CD4-positive, alpha-beta T cell treated with Interleukin-6 at 100 ng/mL for 8 hours (primary cell): ENCODE measurements around the gene PPID.
"Not testable (repeated sequence)": the region's sequence is repeated elsewhere in the genome, so short reads cannot be mapped to it uniquely, and the experiment has no call there.

Experiments
- DNase-seq: peaks from one replicate; pipeline ENCODE4 v3.0.0-alpha.2; 2020; ENCODE audit warnings: mixed read lengths, low spot score

Gene PPID

DNA sequence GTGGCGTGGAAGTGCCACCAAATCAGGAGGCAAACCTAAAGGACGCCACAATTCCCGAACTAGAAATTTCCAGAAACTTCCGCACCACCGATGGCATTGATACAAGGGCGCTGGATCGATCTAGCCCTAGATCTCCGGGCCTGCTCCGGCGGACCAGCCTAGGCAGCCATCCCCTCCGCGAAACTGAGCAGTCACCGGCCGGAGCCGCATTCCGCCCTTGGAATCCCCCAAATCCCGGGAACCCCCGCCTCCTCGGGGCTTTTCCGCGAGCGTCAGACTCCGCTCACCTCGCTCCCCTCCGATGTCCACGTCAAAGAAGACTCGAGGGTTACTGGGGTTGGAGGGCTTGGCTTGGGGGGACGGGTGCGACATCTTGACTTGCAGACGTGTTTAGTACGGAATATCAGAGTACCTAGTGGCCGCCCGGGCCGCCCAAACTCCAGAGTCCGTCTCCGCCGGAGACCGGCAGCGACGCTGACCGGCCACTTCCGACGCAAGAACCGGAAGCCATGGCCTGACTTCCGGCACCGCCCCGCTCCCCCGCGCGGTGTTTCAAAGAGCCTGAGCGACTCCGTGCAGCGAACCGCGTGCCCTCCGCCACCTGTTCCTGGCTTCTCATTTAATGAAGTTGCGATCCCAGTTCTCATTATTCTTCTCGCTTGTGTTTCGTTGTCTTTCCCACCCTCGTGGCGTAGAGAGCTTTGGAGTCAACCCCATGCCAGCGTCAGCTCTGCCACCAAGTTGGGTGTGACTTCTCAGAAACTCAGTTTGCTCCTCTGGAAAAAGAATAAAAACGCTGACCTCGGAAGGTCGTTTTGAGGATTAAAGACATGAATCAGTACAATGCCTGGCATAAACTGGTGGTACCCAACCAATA lies at the start of gene PPID:
Gene PPID (minus strand): TSS at position 480 of the 877 bp plus-strand sequence. CDS start 108 bp downstream, at position 372.
- DNase-seq: peak; percentile 74

DNA sequence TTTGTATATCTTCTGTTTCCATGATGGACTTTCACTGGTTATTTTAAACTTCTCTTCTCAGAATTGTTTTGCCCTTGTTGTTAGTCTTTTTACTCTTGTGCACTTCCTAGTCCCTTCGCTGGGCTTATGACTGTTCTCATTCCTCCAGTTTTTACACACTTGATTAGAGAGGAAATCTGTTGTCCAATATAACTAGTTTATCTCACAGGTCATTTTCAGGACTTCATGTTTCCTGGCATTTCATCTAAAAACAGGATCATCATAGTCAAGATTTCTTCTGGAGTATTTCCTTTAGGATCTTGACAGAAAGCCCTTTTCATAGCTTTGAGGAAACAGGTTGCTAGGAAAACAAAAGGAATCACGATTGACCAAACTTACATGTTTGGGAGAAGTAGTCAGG lies 48.6 kb upstream of the PPID start:
- DNase-seq: no peak

DNA sequence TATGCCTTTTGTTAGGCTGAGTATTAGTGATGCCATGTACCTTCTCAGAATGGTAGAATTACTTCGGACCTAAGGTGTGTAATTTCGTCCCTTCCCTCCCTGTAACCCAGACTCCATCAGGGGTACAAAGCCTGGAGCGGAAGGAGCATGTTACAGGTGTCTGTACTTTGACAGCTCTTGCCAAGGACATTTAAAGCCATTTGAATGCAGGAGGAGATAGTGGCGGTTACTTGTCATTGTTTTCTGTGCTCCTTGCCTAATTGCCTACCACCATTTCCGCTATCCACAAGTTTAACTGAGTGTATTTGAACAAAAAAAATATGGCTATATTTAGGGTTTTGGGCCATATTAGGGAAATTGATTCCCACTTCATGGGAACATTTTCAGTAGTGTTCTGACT lies 47.5 kb upstream of the PPID start:
- DNase-seq: no peak

DNA sequence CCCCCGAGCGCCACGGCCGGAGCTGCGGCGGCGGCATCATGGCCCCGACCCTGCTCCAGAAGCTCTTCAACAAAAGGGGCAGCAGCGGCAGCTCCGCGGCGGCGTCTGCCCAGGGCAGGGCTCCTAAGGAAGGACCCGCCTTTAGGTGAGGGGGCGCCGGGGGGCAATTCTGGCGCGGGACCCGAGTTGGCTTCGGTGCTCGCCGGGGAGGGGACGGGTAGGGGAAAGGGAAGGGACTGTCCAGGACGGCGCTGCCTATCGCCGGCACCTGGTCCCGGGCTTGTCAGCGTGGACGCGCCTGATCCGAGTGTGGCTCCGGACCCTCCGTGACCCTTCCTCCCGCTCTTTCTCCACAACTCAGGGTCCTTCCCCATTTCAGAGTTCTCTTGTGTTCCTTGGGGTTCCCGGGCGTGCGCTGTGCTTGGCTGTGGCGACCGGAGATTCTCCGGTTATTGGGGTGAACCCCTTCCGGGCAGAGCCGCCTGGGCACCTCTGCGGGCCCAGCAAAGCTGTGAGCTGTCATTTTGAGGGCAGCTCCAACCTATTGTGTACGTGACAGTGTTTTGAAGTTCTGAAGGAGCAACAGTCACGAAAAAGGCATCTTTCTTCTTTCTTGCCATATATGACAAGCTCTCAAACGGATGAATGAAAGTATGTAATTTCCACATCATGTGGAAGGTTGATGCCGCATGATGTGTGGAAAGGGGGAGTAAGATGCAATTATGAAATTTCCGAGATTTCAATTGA lies 46.2 kb upstream of the PPID start:
- peak; percentile 46 for DNase-seq

DNA sequence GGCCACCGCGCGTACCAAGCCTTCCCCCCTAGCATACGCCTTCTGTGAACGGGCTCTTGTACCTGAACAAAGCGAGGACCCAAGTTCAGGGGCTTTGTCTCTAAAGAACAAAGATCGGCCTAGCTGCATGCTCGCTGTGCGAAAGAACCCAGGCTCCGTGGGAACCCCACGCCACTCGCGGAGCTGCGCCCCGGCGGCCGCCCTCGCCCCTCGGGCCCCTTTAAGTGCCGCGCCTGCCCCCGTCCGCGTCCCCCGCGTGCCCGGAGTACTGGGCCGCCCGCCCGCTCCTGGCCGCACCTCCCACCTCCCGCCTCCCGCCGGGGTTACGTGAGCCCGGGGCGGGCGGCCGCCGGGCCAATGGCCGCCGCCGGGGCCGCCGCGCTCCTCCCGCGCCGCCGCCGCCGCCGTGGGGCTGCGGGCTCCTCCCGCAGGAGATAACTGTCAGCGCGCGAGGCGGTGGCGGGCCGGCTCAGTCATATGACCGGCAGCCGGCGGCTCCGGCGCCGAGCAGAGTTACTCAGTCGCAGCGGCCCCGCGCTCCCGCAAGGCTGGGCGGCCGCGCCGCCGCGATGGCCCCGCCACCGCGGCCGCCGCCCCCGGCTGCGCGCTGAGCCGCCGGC lies 45.5 kb upstream of the PPID start, which contains the start of gene FNIP2:
Gene FNIP2 (plus strand): TSS at position 472 of the 620 bp plus-strand sequence. CDS start 187 bp downstream, outside the sequence.
- DNase-seq: peak; percentile 63

GRCh38 chr4:158767451-158767850 lies 44.3 kb upstream of the PPID start:
- no peak for DNase-seq

DNA sequence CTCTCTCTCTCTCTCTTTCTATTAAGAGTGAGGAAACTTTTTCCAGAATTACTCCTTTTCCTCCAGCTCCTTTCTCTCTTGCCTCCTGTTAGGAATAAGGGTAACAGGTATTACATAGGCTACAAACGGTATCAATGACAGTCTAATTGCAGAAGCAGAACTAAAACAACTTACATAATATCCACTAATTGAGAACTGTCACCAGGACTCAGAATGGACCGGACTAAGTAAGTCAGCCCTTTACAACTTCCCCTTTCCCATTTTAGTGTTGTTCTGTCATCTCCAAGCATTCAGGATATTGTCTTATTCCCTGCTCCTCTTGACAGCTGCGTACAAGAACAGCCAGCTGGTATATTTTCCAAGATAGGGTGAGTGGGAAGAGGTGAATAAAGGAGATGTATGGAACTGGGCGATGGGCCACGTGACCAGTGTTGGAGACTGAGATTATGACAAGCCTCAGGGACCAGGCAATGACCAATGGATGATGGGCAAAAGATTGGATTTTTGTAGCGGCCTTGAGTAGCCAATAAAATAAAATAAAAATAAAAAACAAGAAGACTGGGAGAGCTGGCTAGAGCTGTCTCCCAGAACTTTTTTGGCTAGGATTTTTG lies 43.3 kb upstream of the PPID start:
- DNase-seq: no peak

GRCh38 chr4:158763462-158763861 lies 40.3 kb upstream of the PPID start:
- DNase-seq: no peak

GRCh38 chr4:158762553-158762952 lies 39.4 kb upstream of the PPID start:
- DNase-seq: no peak

- no peak for DNase-seq
Measured at GRCh38 chr4:158760866-158761265, 37.7 kb upstream of the PPID start.

- DNase-seq: not testable (repeated sequence)
Measured at GRCh38 chr4:158759539-158759938, 36.3 kb upstream of the PPID start.

DNA sequence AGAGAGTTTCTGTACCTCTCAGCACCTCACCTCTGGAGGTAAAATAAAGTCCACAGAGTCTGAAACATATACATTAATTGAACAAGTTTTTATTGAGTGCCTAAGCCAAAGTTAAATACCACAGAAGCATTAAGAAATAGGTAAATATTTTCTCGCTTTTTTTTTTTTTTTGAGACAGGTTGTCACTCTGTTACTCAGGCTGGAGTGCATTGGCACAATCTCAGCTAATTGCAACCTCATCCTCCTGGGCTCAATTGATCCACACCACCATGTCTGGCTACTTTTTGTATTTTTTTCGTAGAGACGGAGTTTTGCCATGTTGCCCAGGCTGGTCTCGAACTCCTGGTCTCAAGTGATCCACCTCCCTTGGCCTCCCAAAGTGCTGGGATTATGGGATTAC lies 35.5 kb upstream of the PPID start:
- DNase-seq: no peak

DNA sequence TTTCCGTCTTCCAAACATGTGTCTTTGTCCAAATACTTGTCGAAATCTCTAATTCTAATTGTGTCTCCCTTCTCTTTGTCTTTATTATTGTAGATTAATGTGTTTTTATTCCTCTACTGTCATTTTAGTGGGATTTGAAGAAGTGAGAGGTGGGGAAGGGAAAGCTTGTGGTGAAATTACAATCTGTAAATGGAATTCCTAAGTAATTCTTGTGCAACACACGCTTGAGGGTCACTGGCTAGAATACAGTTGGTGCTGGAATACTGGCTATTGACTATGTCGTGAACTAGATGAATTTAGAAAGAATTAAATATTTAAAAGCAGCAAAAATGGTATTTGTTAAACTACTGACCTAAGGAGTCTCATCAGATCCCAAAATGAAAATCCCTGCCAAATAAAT lies 34.9 kb upstream of the PPID start:
- DNase-seq: no peak

GRCh38 chr4:158756588-158756987 lies 33.4 kb upstream of the PPID start:
- no peak for DNase-seq

DNA sequence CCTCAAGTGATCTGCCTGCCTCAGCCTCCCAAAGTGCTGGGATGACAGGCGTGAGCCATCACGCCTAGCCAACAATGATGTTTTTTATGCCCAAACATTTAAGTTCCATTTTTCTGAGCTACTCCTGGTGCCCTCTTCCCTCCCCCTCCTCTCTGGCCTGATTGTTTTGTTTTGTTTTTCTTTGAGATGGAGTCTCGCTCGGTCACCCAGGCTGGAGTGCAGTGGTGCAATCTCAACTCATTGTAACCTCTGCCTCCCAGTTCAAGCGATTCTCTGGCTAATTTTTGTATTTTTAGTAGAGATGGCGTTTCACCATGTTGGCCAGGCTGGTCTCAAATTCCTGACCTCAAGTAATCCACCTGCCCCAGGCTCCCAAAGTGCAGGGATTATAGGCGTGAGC lies 32.6 kb upstream of the PPID start:
- not testable (repeated sequence) for DNase-seq

DNA sequence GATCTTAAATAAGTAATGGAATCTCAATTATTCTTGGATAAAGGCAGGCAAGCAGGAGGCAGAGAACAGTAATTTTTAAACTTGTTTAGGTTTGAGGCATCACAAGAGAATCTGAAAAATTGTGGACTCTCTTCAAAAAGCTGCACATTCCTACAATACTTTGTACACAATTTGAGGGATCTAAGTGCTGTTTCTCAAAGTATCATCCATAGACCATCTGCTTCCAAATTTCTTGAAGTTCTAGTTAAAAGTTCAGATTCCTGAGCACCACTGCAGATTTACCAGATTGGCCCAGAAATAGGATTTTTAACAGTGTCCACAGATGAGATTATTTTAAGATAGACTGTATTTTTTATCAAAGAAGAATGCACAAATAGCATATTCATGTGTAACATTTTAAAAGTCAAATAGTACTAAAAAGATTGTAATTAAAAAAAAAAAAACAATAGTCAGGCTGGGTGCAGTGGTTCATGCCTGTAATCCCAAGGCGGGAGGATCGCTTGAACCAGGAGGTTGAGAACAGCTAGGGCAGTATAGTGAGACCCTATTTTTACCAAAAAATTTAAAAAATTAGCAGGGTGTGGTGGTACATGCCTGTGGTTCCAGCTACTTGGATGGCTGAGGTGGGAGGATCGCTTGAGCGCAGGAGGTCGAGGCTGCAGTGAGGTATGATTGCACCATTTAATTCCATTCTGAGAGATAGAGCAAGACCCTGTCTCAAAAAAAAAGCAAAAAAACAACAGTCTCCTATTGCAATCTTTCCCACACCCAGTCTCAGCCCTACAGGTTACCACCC lies 31.4 kb upstream of the PPID start:
- DNase-seq: no peak

DNA sequence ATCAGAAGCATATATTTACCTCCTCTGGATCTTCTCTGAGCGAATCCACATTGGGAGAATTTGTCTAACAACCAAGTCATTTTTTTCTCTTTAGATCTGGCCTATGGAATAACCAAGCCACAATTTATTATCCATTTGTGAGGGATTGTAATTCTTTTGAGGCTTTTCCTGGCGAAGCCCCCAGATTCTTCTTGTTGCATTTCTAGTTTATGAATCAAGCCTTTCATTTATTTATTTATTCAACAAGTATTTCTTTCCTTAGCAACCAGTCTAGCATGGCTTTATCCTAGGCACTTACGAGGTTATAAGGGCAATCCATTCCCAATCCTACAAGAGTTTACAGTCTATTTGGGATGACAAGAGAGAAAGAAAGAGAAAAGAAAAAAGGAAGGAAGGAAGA lies 27.2 kb upstream of the PPID start:
- no peak for DNase-seq

- not testable (repeated sequence) for DNase-seq
Measured at GRCh38 chr4:158746537-158746936, 23.3 kb upstream of the PPID start.

GRCh38 chr4:158741326-158742021 lies 18.3 kb upstream of the PPID start:
- DNase-seq: no peak

DNA sequence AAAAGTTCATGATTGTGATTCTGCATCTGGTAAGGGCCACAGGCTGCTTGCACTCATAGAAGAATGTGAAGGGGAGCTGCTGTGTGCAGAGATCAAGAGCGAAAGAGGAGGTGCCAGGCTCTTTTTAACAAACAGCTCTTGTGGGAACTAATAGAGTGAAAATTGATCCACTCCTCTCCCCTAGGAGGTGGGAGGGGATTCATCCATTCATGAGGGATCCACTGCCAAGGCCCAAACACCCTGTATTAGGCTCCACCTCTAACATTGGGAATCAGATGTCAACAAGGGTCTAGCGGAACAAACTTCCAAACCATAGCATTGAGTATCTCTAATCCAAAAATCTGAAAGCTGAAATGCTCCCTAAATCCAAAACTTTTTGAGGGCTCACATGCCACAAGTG lies 16.4 kb upstream of the PPID start:
- no peak for DNase-seq

DNA sequence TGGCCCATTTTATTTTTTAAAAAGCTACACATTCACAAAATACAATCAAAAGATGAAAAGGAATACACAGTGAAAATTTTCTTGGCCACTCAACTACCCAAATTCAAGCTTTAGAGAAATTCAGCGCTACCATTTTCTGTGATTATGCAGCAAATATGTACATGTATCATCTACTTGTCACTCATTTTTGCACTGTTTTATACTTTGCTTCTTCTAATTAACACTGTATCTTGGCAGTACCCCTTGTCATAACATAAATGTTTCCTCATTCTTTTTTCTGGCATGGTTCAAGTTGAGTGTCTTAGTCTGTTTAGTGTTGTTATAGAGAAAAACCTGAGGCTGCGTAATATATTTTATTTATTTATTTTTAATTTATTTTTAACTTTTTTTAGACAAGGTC lies 15.7 kb upstream of the PPID start:
- DNase-seq: no peak
